K562 treated with DMSO at 1 percent for 12 hours (cell line): Measurements from ENCODE around the gene PCDH1. TPM values are rescaled to one million over a fixed set of nuclear protein-coding genes. Genes with fewer than 3 reads are reported as not detected.

Experiments
- total RNA-seq: library from RNA; unstranded; fragments of 300-600 nt; gene quantifications from 2 replicates; pipeline ENCODE4 v1.2.3, GENCODE V29; 2022; ENCODE audit not compliant: insufficient read depth

PCDH1 gene
- total RNA-seq, result 0.40 and 1.5 TPM in 2 replicates

GRCh38 chr5:141878186-141878710 is at the start of gene PCDH1:
Gene PCDH1, minus strand, starts transcription at chr5:141878410. Its CDS starts 148 bp downstream, at chr5:141878262.

GRCh38 chr5:141923448-141924313 is 45.5 kb upstream of the PCDH1 start, which contains the start of gene DELE1:
Gene DELE1, plus strand, starts transcription at chr5:141923871. Its CDS starts 71 bp downstream, at chr5:141923942.

Other genes starting within 250 kb of the PCDH1 start
- 96.7 and 131 TPM in 2 replicates for gene HDAC3, start 241.6 kb downstream of the PCDH1 start, total RNA-seq
- 6.6 and 8.6 TPM in 2 replicates for gene RELL2, start 241.4 kb downstream of the PCDH1 start, total RNA-seq
- 6.9 and 18.3 TPM in 2 replicates for gene FCHSD1, start 227.0 kb downstream of the PCDH1 start, total RNA-seq
- gene ARAP3, start 196.2 kb downstream of the PCDH1 start, total RNA-seq, result 8.2 and 16.2 TPM in 2 replicates
- 36.8 and 59.8 TPM in 2 replicates for gene DELE1, start 45.5 kb upstream of the PCDH1 start, total RNA-seq
- 0.18 and 1.2 TPM in 2 replicates for gene PCDH12, start 79.8 kb upstream of the PCDH1 start, total RNA-seq
- 36.4 and 40.7 TPM in 2 replicates for gene RNF14, start 90.7 kb upstream of the PCDH1 start, total RNA-seq
- gene GNPDA1, start 134.6 kb upstream of the PCDH1 start, total RNA-seq, result 26.5 and 45.2 TPM in 2 replicates
- gene NDFIP1, start 230.4 kb upstream of the PCDH1 start, total RNA-seq, result 19.1 and 37.7 TPM in 2 replicates